Parietal lobe (tissue), 2 donors: ENCODE data around the gene TBRG4. TPM values are rescaled to one million over a fixed set of nuclear protein-coding genes. Genes with fewer than 3 reads are reported as not detected.

ENCODE experiments used
- small RNA-seq: library from RNA; depleted of rRNA; stranded (forward); fragments of <200 nt; gene quantifications from one replicate; pipeline ENCODE3, GENCODE V24; 2014; ENCODE audit warnings: low replicate concordance
- total RNA-seq: library from RNA; depleted of rRNA; stranded (reverse); fragments of >200 nt; gene quantifications from one replicate; pipeline ENCODE4 v1.2.3, GENCODE V29; 2014

Gene TBRG4
- 68.9 TPM for total RNA-seq

GRCh38 chr7:45111298-45112223 lies at the start of gene TBRG4:
Gene TBRG4 (minus strand): TSS chr7:45111697. CDS start chr7:45109237, 2,460 bp downstream.

DNA sequence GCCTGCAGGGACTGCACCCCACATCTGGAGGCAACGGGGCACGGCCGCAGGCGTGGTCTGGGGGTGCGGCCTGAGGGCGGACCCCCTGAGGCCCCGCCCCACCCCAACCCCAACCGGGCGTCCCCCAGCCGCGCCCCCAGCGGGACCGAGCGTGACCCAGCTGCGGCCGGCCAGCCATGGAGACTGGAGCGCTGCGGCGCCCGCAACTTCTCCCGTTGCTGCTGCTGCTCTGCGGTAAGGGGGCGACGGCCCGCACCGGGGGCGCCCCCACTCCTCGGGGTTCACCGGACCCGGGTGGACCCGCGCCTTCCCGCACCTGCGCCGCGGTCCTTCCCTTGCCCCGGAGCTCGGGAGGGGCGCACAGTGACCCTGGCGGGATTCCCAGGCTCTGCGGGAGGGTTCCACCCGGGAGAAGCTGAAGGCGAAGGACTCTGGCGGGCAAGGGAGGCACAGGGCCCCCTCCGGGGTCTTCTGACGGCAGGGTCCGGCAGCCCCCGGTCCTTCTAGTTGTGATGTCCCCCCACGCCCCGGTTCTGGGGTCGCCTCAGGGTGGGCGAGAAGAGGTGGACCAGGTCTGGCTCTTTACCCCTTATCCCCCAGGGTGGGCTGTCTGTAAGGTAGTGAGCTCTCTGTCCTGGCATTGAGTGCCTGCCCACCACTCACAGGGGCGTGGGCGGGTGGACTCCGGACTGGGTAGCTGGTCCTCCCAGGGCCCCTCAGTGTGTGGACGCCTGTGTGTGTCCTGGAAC lies 46.3 kb upstream of the TBRG4 start, which contains the start of gene RAMP3:
RAMP3 (plus strand) TSS at position 139 of the 749 bp plus-strand sequence; CDS start at position 177, 38 bp downstream.

DNA sequence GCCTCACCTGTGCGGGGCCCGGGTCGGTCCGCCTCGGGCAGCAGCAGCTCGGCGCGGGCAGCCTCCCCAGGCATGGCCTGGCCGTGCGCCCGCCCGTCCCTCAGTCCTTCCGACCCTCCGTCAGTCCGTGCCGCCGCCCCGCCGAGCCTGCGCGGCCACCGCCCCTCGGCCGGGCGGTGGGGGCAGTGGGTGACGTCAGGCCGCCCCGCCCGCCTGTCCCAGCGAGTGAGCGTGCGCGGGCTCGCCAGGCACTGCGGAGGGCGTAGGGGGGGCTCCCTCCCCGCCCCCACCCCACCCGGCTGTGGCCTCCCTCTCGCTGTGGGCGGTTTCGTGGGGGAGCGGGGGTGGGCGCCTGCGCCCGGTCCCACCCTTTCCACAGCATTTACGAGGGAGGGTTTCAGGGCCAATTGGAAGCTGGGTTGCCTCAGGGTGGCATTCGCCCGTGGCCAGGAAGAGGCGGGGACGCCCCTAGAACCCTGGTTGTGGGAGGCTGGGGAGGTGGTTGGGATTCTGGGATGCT lies 22.6 kb downstream of the TBRG4 start, which contains the start of gene NACAD:
NACAD (minus strand) TSS at position 149 of the 520 bp plus-strand sequence; CDS start at position 74, 75 bp downstream.

Small RNA genes lying within 50 kb of the gene (small RNA-seq; reads per million reads assigned to genes)
- gene SNORA5A (3.5 reads per million, percentile 85 among the genes with 10 or more reads in this experiment), gene SNORA5B (not detected), gene SNORA5C (22.8 reads per million, percentile 92 among the genes with 10 or more reads in this experiment)

Other genes starting within 250 kb of the TBRG4 start
- gene PURB, start 226.2 kb downstream of the TBRG4 start, total RNA-seq: 42.6 TPM
- gene MYO1G, start 132.7 kb downstream of the TBRG4 start, total RNA-seq: 0.63 TPM
- 24.7 TPM for gene CCM2, start 111.5 kb downstream of the TBRG4 start, total RNA-seq
- gene NACAD, start 22.7 kb downstream of the TBRG4 start, total RNA-seq: 13.5 TPM
- gene RAMP3, start 46.1 kb upstream of the TBRG4 start, total RNA-seq: 8.1 TPM